Hepatocyte (in vitro differentiated cells): ENCODE measurements around the gene STRN. TPM values are rescaled to one million over a fixed set of nuclear protein-coding genes. Genes with fewer than 3 reads are reported as not detected.

Experiments
- DNase-seq: peaks from one replicate; pipeline ENCODE4 v3.0.0-alpha.2; 2016; ENCODE audit warnings: low spot score
- H2AFZ ChIP-seq: fragments of 200-600 bp; sonication (generic); 2 replicates; pipeline ENCODE4 v1.6.0; 2016; ENCODE audit warnings: antibody characterized with exemption, mild to moderate bottlenecking
- H3K27ac ChIP-seq: fragments of 200-600 bp; sonication (generic); 2 replicates; pipeline ENCODE4 v1.5.1; 2016; ENCODE audit warnings: mild to moderate bottlenecking
- H3K27me3 ChIP-seq: fragments of 200-600 bp; sonication (generic); 2 replicates; pipeline ENCODE4 v1.6.1; 2016
- H3K36me3 ChIP-seq: fragments of 200-600 bp; sonication (generic); replicated peaks from 2 replicates; pipeline ENCODE4 v1.5.1; 2016; ENCODE audit warnings: low read depth; ENCODE audit not compliant: insufficient read depth
- H3K4me1 ChIP-seq: fragments of 200-600 bp; sonication (generic); 2 replicates; pipeline ENCODE4 v1.5.1; 2016; ENCODE audit warnings: mild to moderate bottlenecking, moderate library complexity; ENCODE audit not compliant: insufficient read depth
- H3K4me2 ChIP-seq: fragments of 200-600 bp; sonication (generic); 2 replicates; pipeline ENCODE4 v1.6.0; 2016
- H3K4me3 ChIP-seq: fragments of 200-600 bp; sonication (generic); 2 replicates; pipeline ENCODE4 v1.5.1; 2016; ENCODE audit warnings: mild to moderate bottlenecking
- H3K79me2 ChIP-seq: fragments of 200-600 bp; sonication (generic); 2 replicates; pipeline ENCODE4 v1.6.0; 2017; ENCODE audit warnings: mild to moderate bottlenecking
- H3K9me2 ChIP-seq: fragments of 200-600 bp; sonication (generic); replicated peaks from 2 replicates; pipeline ENCODE4 v1.6.0; 2017; ENCODE audit warnings: mild to moderate bottlenecking; ENCODE audit not compliant: insufficient read depth
- H3K9me3 ChIP-seq: fragments of 200-600 bp; sonication (generic); 2 replicates; pipeline ENCODE4 v1.5.1; 2016; ENCODE audit warnings: low read depth, mild to moderate bottlenecking
- H4K20me1 ChIP-seq: fragments of 200-600 bp; sonication (generic); 2 replicates; pipeline ENCODE4 v1.6.0; 2016; ENCODE audit warnings: mild to moderate bottlenecking; ENCODE audit not compliant: insufficient read depth, poor library complexity, severe bottlenecking
- EZH2 ChIP-seq: fragments of 200-600 bp; sonication (generic); IDR thresholded peaks from 2 replicates; pipeline ENCODE4 v1.6.1; 2016; ENCODE audit warnings: antibody characterized with exemption, mild to moderate bottlenecking, borderline replicate concordance
- EZH2phosphoT487 ChIP-seq: fragments of 200-600 bp; sonication (generic); IDR thresholded peaks from one replicate; pipeline ENCODE4 v1.6.1; 2018; ENCODE audit warnings: antibody characterized with exemption, mild to moderate bottlenecking, low read depth, moderate library complexity; ENCODE audit not compliant: unreplicated experiment, severe bottlenecking
- WGBS: methylation state at CpG from one replicate; pipeline ENCODE4 v1.1.6; 2016; ENCODE audit warnings: low lambda C conversion rate; ENCODE audit errors: missing lambda C conversion rate; 5-methylcytosine and 5-hydroxymethylcytosine counted together
- polyA plus RNA-seq: library from polyadenylated mRNA; unstranded; fragments of >200 nt; fragmentation: Nextera tagmentation; extraction: Ambion mirVana; gene quantifications from 2 replicates; pipeline ENCODE4 v1.2.1, GENCODE V29; 2016
- total RNA-seq: library from RNA; depleted of rRNA; stranded (reverse); fragments of >200 nt; gene quantifications from 2 replicates; pipeline ENCODE4 v1.2.3, GENCODE V29; 2014
- TF ChIP-seq, protein P1 (sequence below): fragments of 200-600 bp; sonication (generic); IDR thresholded peaks from 2 replicates; pipeline ENCODE4 v1.5.1; 2016; ENCODE audit warnings: antibody characterized with exemption, mild to moderate bottlenecking; ENCODE audit not compliant: poor library complexity

STRN gene
- total and polyA plus RNA-seq, 2 experiments from 2014 or later = 4.4 to 13.9 TPM

DNA sequence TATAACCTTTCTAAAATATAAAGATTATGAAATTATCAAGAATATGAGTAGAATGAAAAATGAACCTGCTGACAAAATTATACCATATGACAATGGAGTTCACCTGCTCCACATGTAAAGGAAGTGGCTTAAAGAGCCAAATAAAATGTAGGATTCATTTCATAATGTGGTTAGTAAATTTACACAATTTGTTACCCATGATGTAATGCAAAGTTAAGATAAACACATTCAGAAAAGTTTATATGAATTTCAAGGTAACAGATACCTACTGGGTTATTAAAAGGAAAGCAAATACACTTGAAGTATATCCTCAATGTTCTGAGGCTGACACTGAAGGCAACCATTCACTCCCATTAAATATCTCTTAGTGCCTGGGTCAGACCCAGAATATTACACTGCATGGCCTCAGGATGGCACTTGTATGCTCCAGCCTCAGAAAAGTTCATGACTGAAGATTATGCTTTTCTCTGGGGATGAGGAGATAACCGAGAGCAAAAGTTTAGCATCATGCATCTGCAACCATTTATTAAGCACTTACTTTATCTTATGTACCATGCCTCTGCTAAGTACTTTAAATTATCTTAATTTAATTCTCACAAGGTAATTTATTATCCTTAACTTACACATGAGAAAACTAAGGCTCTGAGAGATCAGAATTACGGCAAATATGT, 6.2 kb downstream of the STRN start:
- Histone ChIP-seq H3K4me3 (no peak overlapping the region), H3K36me3 (no peaks in the 10 kb centered on the region), H3K4me1 (peaks cover 9% of the 10 kb centered on the region), H3K9me2 (no peaks in the 10 kb centered on the region), H2AFZ (no peak overlapping the region), H3K27ac (no peak overlapping the region), H3K79me2 (peaks cover 88% of the 10 kb centered on the region), H3K4me2 (no peak overlapping the region), H3K9me3 (no peaks in the 10 kb centered on the region), H3K27me3 (no peaks in the 10 kb centered on the region), H4K20me1 (no peaks in the 10 kb centered on the region)
- DNase-seq = no peak
- TF ChIP-seq, protein P1, sequence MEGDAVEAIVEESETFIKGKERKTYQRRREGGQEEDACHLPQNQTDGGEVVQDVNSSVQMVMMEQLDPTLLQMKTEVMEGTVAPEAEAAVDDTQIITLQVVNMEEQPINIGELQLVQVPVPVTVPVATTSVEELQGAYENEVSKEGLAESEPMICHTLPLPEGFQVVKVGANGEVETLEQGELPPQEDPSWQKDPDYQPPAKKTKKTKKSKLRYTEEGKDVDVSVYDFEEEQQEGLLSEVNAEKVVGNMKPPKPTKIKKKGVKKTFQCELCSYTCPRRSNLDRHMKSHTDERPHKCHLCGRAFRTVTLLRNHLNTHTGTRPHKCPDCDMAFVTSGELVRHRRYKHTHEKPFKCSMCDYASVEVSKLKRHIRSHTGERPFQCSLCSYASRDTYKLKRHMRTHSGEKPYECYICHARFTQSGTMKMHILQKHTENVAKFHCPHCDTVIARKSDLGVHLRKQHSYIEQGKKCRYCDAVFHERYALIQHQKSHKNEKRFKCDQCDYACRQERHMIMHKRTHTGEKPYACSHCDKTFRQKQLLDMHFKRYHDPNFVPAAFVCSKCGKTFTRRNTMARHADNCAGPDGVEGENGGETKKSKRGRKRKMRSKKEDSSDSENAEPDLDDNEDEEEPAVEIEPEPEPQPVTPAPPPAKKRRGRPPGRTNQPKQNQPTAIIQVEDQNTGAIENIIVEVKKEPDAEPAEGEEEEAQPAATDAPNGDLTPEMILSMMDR = no peak
- TF ChIP-seq EZH2phosphoT487 (no peak), EZH2 (no peak)
- 81% methylated on average over 2 of the region's 2 CpGs for WGBS

DNA sequence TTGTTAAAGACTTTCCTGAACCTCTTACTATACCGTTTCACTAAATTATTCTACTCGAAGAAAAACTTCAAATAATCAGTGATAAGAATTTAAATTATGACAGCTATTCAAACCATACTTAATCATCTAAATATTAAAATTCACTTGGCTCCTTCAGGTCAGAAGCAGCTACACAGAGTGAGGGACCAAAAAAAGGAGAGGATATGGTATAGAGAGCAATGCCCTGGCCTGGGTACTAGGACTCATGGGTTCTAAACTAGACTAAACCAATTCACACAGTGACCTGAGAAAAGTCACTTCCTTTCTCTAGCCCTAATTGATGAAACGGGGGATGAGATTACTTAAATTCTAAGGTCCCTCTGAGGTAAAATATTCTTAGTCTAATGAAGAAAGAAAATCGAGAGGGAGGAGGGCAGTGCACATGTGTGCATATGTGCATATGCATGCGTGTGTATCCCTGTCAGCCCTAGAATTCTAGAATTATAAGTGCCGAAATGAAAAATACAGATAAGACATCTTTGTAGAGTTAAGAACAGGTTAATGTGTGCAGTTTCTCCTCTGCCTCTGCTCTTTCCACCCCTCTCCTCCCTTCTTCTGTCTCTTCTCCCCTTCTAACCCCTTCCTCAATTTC, 11.2 kb downstream of the STRN start:
- Histone ChIP-seq H4K20me1 (no peaks in the 10 kb centered on the region), H3K27ac (no peak overlapping the region), H3K9me3 (no peaks in the 10 kb centered on the region), H3K9me2 (no peaks in the 10 kb centered on the region), H3K4me1 (no peaks in the 10 kb centered on the region), H3K79me2 (peaks cover 87% of the 10 kb centered on the region), H3K36me3 (no peaks in the 10 kb centered on the region), H3K4me2 (no peak overlapping the region), H2AFZ (no peak overlapping the region), H3K4me3 (no peak overlapping the region), H3K27me3 (no peaks in the 10 kb centered on the region)
- WGBS = 91% methylated on average over 6 of the region's 6 CpGs
- no peak for DNase-seq
- TF ChIP-seq EZH2phosphoT487 (no peak), EZH2 (no peak)

DNA sequence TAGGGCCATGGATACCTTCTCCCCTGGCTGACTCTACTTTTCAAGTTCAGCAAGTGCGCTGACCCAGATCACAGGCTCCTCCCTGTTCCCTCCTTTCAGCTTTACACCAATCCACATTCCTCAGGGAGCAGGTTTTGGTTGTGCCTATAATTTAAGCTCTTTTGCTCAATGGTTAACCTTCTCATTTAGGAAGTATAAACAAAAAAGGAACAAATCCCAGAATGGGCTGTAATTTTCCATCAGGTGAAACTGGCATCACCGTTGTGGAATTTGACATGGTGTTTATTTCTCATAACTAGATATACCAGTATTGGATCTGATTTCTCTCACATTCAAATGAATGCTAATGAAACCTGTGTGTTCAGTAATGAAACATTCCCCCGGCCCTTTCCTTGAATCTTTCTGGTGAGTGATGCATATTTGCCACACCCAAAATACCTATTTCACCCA, 13.6 kb downstream of the STRN start:
- H3K36me3 ChIP-seq = no peaks in the 10 kb centered on the region
- H3K4me2 ChIP-seq = no peak overlapping the region
- H3K4me3 ChIP-seq = no peak overlapping the region
- H3K27me3 ChIP-seq = no peaks in the 10 kb centered on the region
- TF ChIP-seq EZH2phosphoT487 = no peak
- no peak for TF ChIP-seq EZH2
- TF ChIP-seq, protein P1 = no peak
- WGBS = 82% methylated on average over 3 of the region's 3 CpGs
- no peaks in the 10 kb centered on the region for H3K4me1 ChIP-seq
- no peaks in the 10 kb centered on the region for H4K20me1 ChIP-seq
- DNase-seq = no peak
- H3K9me3 ChIP-seq = no peaks in the 10 kb centered on the region
- peaks cover 81% of the 10 kb centered on the region for H3K79me2 ChIP-seq
- no peak overlapping the region for H2AFZ ChIP-seq
- H3K9me2 ChIP-seq = no peaks in the 10 kb centered on the region
- no peak overlapping the region for H3K27ac ChIP-seq

DNA sequence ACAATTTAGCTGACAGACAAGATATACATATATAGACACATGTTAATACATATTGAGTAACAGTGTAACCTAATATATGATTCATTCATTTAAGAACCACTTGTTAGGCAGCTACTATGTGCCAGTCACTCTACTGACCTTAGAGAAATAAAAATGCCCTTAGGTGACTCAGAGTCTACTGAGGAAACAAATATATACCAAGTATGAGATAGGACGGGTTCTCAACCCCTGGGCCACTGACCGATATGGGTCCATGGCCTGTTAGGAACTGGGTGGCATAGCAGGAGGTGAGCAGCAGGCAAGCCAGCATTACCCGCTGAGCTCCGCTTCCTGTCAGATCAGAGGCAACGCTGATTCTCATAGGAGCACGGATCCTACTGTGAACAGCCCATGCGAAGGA, 14.8 kb downstream of the STRN start:
- Histone ChIP-seq H3K9me2 (no peaks in the 10 kb centered on the region), H2AFZ (no peak overlapping the region), H3K4me3 (no peak overlapping the region), H3K27me3 (no peaks in the 10 kb centered on the region), H3K4me1 (no peaks in the 10 kb centered on the region), H3K27ac (no peak overlapping the region), H3K79me2 (peaks cover 83% of the 10 kb centered on the region), H4K20me1 (no peaks in the 10 kb centered on the region), H3K9me3 (no peaks in the 10 kb centered on the region), H3K4me2 (no peak overlapping the region), H3K36me3 (no peaks in the 10 kb centered on the region)
- TF ChIP-seq EZH2 (no peak), EZH2phosphoT487 (no peak)
- TF ChIP-seq, protein P1 = no peak
- WGBS = 88% methylated on average over 7 of the region's 7 CpGs
- DNase-seq = no peak
